ENCODE data around the gene AKT1. TPM values are rescaled to one million over a fixed set of nuclear protein-coding genes. Genes with fewer than 3 reads are reported as not detected.
A peak's percentile ranks its signal among the peaks of the same experiment; 100 is the strongest.

AKT1 gene
- total RNA-seq, 6 experiments from 2014 or later, result 66.7 to 92.1 (median 83.9) TPM

- no peaks in the 10 kb centered on the region for H3K27me3 ChIP-seq
- peaks cover 0 to 51% (median 23%) of the 10 kb centered on the region in 4 donors for H3K4me1 ChIP-seq
- 30% methylated on average over 5 of the region's 11 CpGs for WGBS (ENCODE audit: insufficient coverage, low coverage, low lambda C conversion rate, missing lambda C conversion rate)
- H3K4me3 ChIP-seq, result no peak overlapping the region
- no peaks in the 10 kb centered on the region for H3K36me3 ChIP-seq
- peak overlapping the region; percentile 47 to 74 (median 65) for H3K27ac ChIP-seq
- no peaks in the 10 kb centered on the region for H3K9me3 ChIP-seq
- ATAC-seq, result peak; percentile 37 to 59 (median 44)
- peak; percentile 82 to 94 (median 93) for DNase-seq
- TF ChIP-seq CTCF (IDR thresholded peaks at IDR 0.05) (no peak), POLR2A (IDR thresholded peaks at IDR 0.05) (peak; percentile 78)
- intact Hi-C loops (cut with DNase I), result no loop called here
Measured at GRCh38 chr14:104749111-104749649, 46.4 kb downstream of the AKT1 start.

GRCh38 chr14:104747876-104748275 lies 47.7 kb downstream of the AKT1 start:
- intact Hi-C loops (cut with DNase I), result no loop called here
- H3K27ac ChIP-seq, result peak overlapping the region; percentile 52 to 65 (median 63)
- no CpG with 5 or more reads among the region's 9 CpGs for WGBS (ENCODE audit: insufficient coverage, low coverage, low lambda C conversion rate, missing lambda C conversion rate)
- no peak for ATAC-seq
- no peak for DNase-seq
- no peaks in the 10 kb centered on the region for H3K9me3 ChIP-seq
- no peak overlapping the region for H3K4me3 ChIP-seq
- no peaks in the 10 kb centered on the region for H3K27me3 ChIP-seq
- H3K4me1 ChIP-seq, result peaks cover 0 to 48% (median 21%) of the 10 kb centered on the region in 4 donors
- TF ChIP-seq POLR2A (IDR thresholded peaks at IDR 0.05) (no peak), CTCF (IDR thresholded peaks at IDR 0.05) (no peak)
- peaks cover 0 to 4% (median 0%) of the 10 kb centered on the region in 4 donors for H3K36me3 ChIP-seq

- no peak for TF ChIP-seq POLR2A (IDR thresholded peaks at IDR 0.05)
- no peak for TF ChIP-seq CTCF (IDR thresholded peaks at IDR 0.05)
- H3K4me1 ChIP-seq, result peaks cover 0 to 45% (median 21%) of the 10 kb centered on the region in 4 donors
- DNase-seq (peak in 2 of 3 donors; percentile 86 to 89), ATAC-seq (peak; percentile 41 to 75 (median 71))
- peak overlapping the region; percentile 52 to 65 (median 63) for H3K27ac ChIP-seq
- H3K27me3 ChIP-seq, result no peaks in the 10 kb centered on the region
- H3K36me3 ChIP-seq, result peaks cover 0 to 4% (median 0%) of the 10 kb centered on the region in 4 donors
- intact Hi-C loops (cut with DNase I), result no loop called here
- WGBS (ENCODE audit: insufficient coverage, low coverage, low lambda C conversion rate, missing lambda C conversion rate), result 45% methylated on average over 7 of the region's 7 CpGs
- no peak overlapping the region for H3K4me3 ChIP-seq
- no peaks in the 10 kb centered on the region for H3K9me3 ChIP-seq
Measured at GRCh38 chr14:104746934-104747481, 48.5 kb downstream of the AKT1 start.

GRCh38 chr14:104746071-104746545 lies 49.4 kb downstream of the AKT1 start:
- peak overlapping the region in 2 of 3 donors; percentile 52 to 65 for H3K27ac ChIP-seq
- no peak overlapping the region for H3K4me3 ChIP-seq
- DNase-seq (no peak), ATAC-seq (no peak)
- no peak for TF ChIP-seq POLR2A (IDR thresholded peaks at IDR 0.05)
- no peak for TF ChIP-seq CTCF (IDR thresholded peaks at IDR 0.05)
- peaks cover 0 to 43% (median 21%) of the 10 kb centered on the region in 4 donors for H3K4me1 ChIP-seq
- intact Hi-C loops (cut with DNase I), result no loop called here
- peaks cover 0 to 4% (median 0%) of the 10 kb centered on the region in 4 donors for H3K36me3 ChIP-seq
- no peaks in the 10 kb centered on the region for H3K9me3 ChIP-seq
- no peaks in the 10 kb centered on the region for H3K27me3 ChIP-seq
- 80% methylated on average over 1 of the region's 13 CpGs for WGBS (ENCODE audit: insufficient coverage, low coverage, low lambda C conversion rate, missing lambda C conversion rate)
